H1 (cell line): ENCODE results near the gene ZSCAN10. TPM values are rescaled to one million over a fixed set of nuclear protein-coding genes. Genes with fewer than 3 reads are reported as not detected.
A peak's percentile ranks its signal among the peaks of the same experiment; 100 is the strongest.

Experiments
- BACH1 ChIP-seq: IDR thresholded peaks from 2 replicates; pipeline ENCODE4 v1.6.1; 2012; ENCODE audit warnings: low read length, improper control_type of control experiment
- CBX5 ChIP-seq: fragments of 300-800, 300-1000 bp; sonication (generic); IDR thresholded peaks from 2 replicates; pipeline ENCODE4 v1.7.1; 2016; ENCODE audit warnings: antibody characterized with exemption, low read length, low read depth
- CREB1 ChIP-seq: IDR thresholded peaks from 2 replicates; pipeline ENCODE4 v1.6.1; 2012; ENCODE audit warnings: inconsistent platforms
- CTCF ChIP-seq, 3 experiments: IDR thresholded peaks; 1 replicate in 2 of 3; 2 replicates in 1 of 3; pipeline versions ENCODE4 v1.5.1 to v1.6.1; 2011; ENCODE audit warnings: low read length in 3 of 3, mild to moderate bottlenecking in 3 of 3, inconsistent platforms in 2 of 3, low read depth in 1 of 3, moderate library complexity in 1 of 3; ENCODE audit not compliant: insufficient read depth in 1 of 3; ENCODE audit errors: control extremely low read depth in 1 of 3
- EZH2 ChIP-seq: fragments of 200-600 bp; sonication (generic); IDR thresholded peaks from 2 replicates; pipeline ENCODE4 v1.7.1; 2012; ENCODE audit warnings: low read depth, mild to moderate bottlenecking, moderate library complexity, low read length, inconsistent platforms; ENCODE audit not compliant: severe bottlenecking
- HDAC2 ChIP-seq, 2 experiments: fragments of 300-600 bp in 1 of 2; sonication (generic) in 1 of 2; IDR thresholded peaks; 2 replicates each; pipeline ENCODE4 v1.6.1; 2011 to 2012; ENCODE audit warnings: low read depth in 2 of 2, low read length in 2 of 2, mild to moderate bottlenecking in 2 of 2, moderate library complexity in 2 of 2, borderline replicate concordance in 1 of 2, inconsistent platforms in 1 of 2
- HDAC6 ChIP-seq: IDR thresholded peaks from one replicate; pipeline ENCODE4 v1.7.1; 2012; ENCODE audit warnings: low read depth, mild to moderate bottlenecking, inconsistent platforms, low read length, moderate library complexity
- MAX ChIP-seq: IDR thresholded peaks from 2 replicates; pipeline ENCODE4 v1.6.1; 2012; ENCODE audit warnings: inconsistent platforms
- NRF1 ChIP-seq: IDR thresholded peaks from 2 replicates; pipeline ENCODE4 v1.6.1; 2011; ENCODE audit warnings: mild to moderate bottlenecking, low read depth, low read length, improper control_type of control experiment
- RAD21 ChIP-seq, 2 experiments: IDR thresholded peaks in 1 of 2; conservative IDR thresholded peaks in 1 of 2; 2 replicates each; pipeline ENCODE4 v1.6.1; 2011; ENCODE audit warnings: low read depth in 2 of 2, low read length in 2 of 2, improper control_type of control experiment in 1 of 2, inconsistent platforms in 1 of 2, mild to moderate bottlenecking in 1 of 2, moderate library complexity in 1 of 2
- RBBP5 ChIP-seq: IDR thresholded peaks from 2 replicates; pipeline ENCODE4 v1.7.1; 2012; ENCODE audit warnings: low read depth, mild to moderate bottlenecking, inconsistent platforms, low read length, moderate library complexity, borderline replicate concordance
- RXRA ChIP-seq: IDR thresholded peaks from 2 replicates; pipeline ENCODE4 v1.6.1; 2011; ENCODE audit warnings: low read depth, mild to moderate bottlenecking, low read length, moderate library complexity; ENCODE audit not compliant: insufficient read depth
- SAP30 ChIP-seq: fragments of 300-600 bp; sonication (generic); IDR thresholded peaks from 2 replicates; pipeline ENCODE4 v1.7.1; 2012; ENCODE audit warnings: low read length, moderate library complexity, mild to moderate bottlenecking, inconsistent platforms; ENCODE audit not compliant: insufficient read depth, insufficient replicate concordance
- SIRT6 ChIP-seq: IDR thresholded peaks from one replicate; pipeline ENCODE4 v1.7.1; 2012; ENCODE audit warnings: low read length, inconsistent platforms
- SP1 ChIP-seq: IDR thresholded peaks from 2 replicates; pipeline ENCODE4 v1.6.1; 2011; ENCODE audit warnings: low read depth, low read length
- SP2 ChIP-seq: IDR thresholded peaks from 2 replicates; pipeline ENCODE4 v1.6.1; 2012; ENCODE audit warnings: mild to moderate bottlenecking, low read length, inconsistent platforms
- SP4 ChIP-seq: IDR thresholded peaks from 2 replicates; pipeline ENCODE4 v1.6.1; 2012; ENCODE audit warnings: low read length, inconsistent platforms
- TAF1 ChIP-seq: IDR thresholded peaks from 2 replicates; pipeline ENCODE4 v1.6.1; 2011; ENCODE audit warnings: mild to moderate bottlenecking, low read depth, low read length
- USF2 ChIP-seq: IDR thresholded peaks from 2 replicates; pipeline ENCODE4 v1.6.1; 2011; ENCODE audit warnings: low read length, improper control_type of control experiment
- polyA plus RNA-seq, 7 experiments: library from polyadenylated mRNA; depleted of rRNA in 3 of 7; stranded (reverse) in 5 of 7; unstranded in 2 of 7; fragments of >200 nt in 5 of 7; fragments of 200-250 nt in 2 of 7; gene quantifications; 1 replicate in 5 of 7; 2 replicates in 1 of 7; 4 replicates in 1 of 7; pipeline versions ENCODE4 v1.2.1 to v1.2.3, GENCODE V29; 2011 to 2013; ENCODE audit warnings: missing spikeins in 2 of 7, mixed read lengths in 2 of 7
- total RNA-seq: library from RNA; stranded (reverse); fragmentation: NEBNext Ultra II Directional; extraction: Animal tissue kit (Norgen Biotek cat#: 25700); gene quantifications from 2 replicates; pipeline ENCODE4 v1.2.1, GENCODE V29; 2021

ZSCAN10 gene
- total and polyA plus RNA-seq, 2 of the 8 experiments (the other 6 are each of a cell fraction or from before 2014, with no cell fraction given), result 209 to 314 TPM

GRCh38 chr16:3123986-3124886 is 25.1 kb upstream of the ZSCAN10 start (continued):
- TF ChIP-seq RXRA, result no peak
- no peak for TF ChIP-seq BACH1
- peak; percentile 56; the same call in 1 of the 2 replicates for TF ChIP-seq TAF1
- no peak for TF ChIP-seq RBBP5
- TF ChIP-seq SIRT6, result no peak
- TF ChIP-seq USF2, result no peak
- TF ChIP-seq CTCF (IDR thresholded peaks at IDR 0.05; ENCODE audit: control extremely low read depth in 1 of 3, insufficient read depth in 1 of 3, low read depth in 1 of 3, low read length in 3 of 3), result peak; percentile 10 to 16 (median 11); a peak in 3 of 4 replicates
- no peak for TF ChIP-seq HDAC6
- no peak for TF ChIP-seq CBX5
- peak in 1 of 2 experiments; percentile 21; a peak in 1 of 4 replicates for TF ChIP-seq RAD21 (IDR thresholded peaks at IDR 0.05 in 1 of 2, conservative IDR thresholded peaks at IDR 0.05 in 1 of 2; ENCODE audit: low read depth in 2 of 2, low read length in 2 of 2)
- peak; percentile 67; the same call in 1 of the 2 replicates for TF ChIP-seq SP1
- TF ChIP-seq SP2, result peak; percentile 55; the same call in 1 of the 2 replicates
- TF ChIP-seq SP4, result peak; percentile 93
- TF ChIP-seq MAX, result peak; percentile 5; the same call in 1 of the 2 replicates
- TF ChIP-seq SAP30, result peak; percentile 71
- peak in 1 of 2 experiments; percentile 68; a peak in 1 of 4 replicates for TF ChIP-seq HDAC2 (IDR thresholded peaks at IDR 0.05; ENCODE audit: borderline replicate concordance in 1 of 2, low read depth in 2 of 2, low read length in 2 of 2)
- TF ChIP-seq NRF1, result no peak
- TF ChIP-seq EZH2, result no peak
- TF ChIP-seq CREB1, result peak; percentile 73
